MCF 10A (cell line): ENCODE measurements around the gene PSMD1. TPM values are rescaled to one million over a fixed set of nuclear protein-coding genes. Genes with fewer than 3 reads are reported as not detected.

ENCODE experiments used
- BruUV-seq: library from RNA; stranded (reverse); fragments of 400-500 nt; replicated peaks from 2 replicates; lab custom pipeline; 2021; lab: Mats Ljungman, UMichigan
- CTCF ChIA-PET: fragments of 300-600 bp; sonication (Branson Sonifier 250); formaldehyde crosslinking; extraction: SDS; loops from one replicate; lab custom pipeline; 2021; ENCODE audit warnings: antibody characterized with exemption, inconsistent platforms; lab: Yijun Ruan, JAX
- POLR2A ChIA-PET: fragments of 300-600, 350-650 bp; sonication (Branson Sonifier 250); formaldehyde crosslinking; extraction: SDS; loops from one replicate; lab custom pipeline; 2020; ENCODE audit warnings: antibody characterized with exemption, inconsistent platforms; lab: Yijun Ruan, JAX
- DNase-seq: peaks from one replicate; pipeline ENCODE4 v3.0.0-alpha.2; 2018; ENCODE audit not compliant: unreplicated experiment
- H3K27ac Mint-ChIP-seq: one replicate; pipeline ENCODE4 v1.8.0; 2022; ENCODE audit warnings: mild to moderate bottlenecking, low read depth, mixed read lengths; ENCODE audit not compliant: unreplicated experiment
- H3K27me3 Mint-ChIP-seq: one replicate; pipeline ENCODE4 v1.8.0; 2022; ENCODE audit warnings: mixed read lengths; ENCODE audit not compliant: insufficient read depth, unreplicated experiment
- H3K36me3 Mint-ChIP-seq: one replicate; pipeline ENCODE4 v1.8.0; 2022; ENCODE audit warnings: mild to moderate bottlenecking, moderate library complexity, mixed read lengths; ENCODE audit not compliant: insufficient read depth, unreplicated experiment
- H3K4me1 Mint-ChIP-seq: one replicate; pipeline ENCODE4 v1.8.0; 2022; ENCODE audit warnings: mixed read lengths; ENCODE audit not compliant: insufficient read depth, unreplicated experiment
- H3K4me3 Mint-ChIP-seq: one replicate; pipeline ENCODE4 v1.8.0; 2022; ENCODE audit warnings: mild to moderate bottlenecking, moderate library complexity, mixed read lengths; ENCODE audit not compliant: unreplicated experiment
- H3K9me3 Mint-ChIP-seq: one replicate; pipeline ENCODE4 v1.8.0; 2022; ENCODE audit warnings: mixed read lengths; ENCODE audit not compliant: unreplicated experiment
- CTCF ChIP-seq: fragments of 200-600 bp; IDR thresholded peaks from one replicate; pipeline ENCODE4 v1.8.0; 2022; ENCODE audit warnings: antibody characterized with exemption, mild to moderate bottlenecking; ENCODE audit not compliant: unreplicated experiment
- intact Hi-C: fragments of 100-400 bp; cut with micrococcal nuclease; formaldehyde crosslinking; loops from 2 replicates; pipeline ENCODE4 v1.14.1; 2022
- total RNA-seq: library from RNA; stranded (reverse); gene quantifications from 2 replicates; pipeline ENCODE4 v1.2.3, GENCODE V29; 2022

Gene PSMD1
- total RNA-seq, 1 experiment from 2014 or later, result 88.5 TPM

GRCh38 chr2:231028889-231029288 is 27.8 kb upstream of the PSMD1 start:
- Mint-ChIP-seq H3K36me3 (no peaks in the 10 kb centered on the region), H3K4me3 (no peak overlapping the region), H3K4me1 (no peaks in the 10 kb centered on the region), H3K27ac (no peak overlapping the region), H3K9me3 (no peaks in the 10 kb centered on the region), H3K27me3 (peaks cover 19% of the 10 kb centered on the region)
- no TSS peak for BruUV-seq
- DNase-seq, result no peak
- intact Hi-C loops, result no loop called here
- ChIA-PET CTCF (interaction anchor here (0.7 to 1.3 kb wide), 3 partner anchors 17 to 135 kb away, joined by 3 to 4 read pairs (median 3); no protein-coding TSS in a partner anchor), POLR2A (no interaction called here)
- TF ChIP-seq CTCF, result no peak

- BruUV-seq, result no TSS peak
- Mint-ChIP-seq H3K4me1 (no peaks in the 10 kb centered on the region), H3K4me3 (no peak overlapping the region), H3K27ac (no peak overlapping the region), H3K27me3 (peaks cover 20% of the 10 kb centered on the region), H3K36me3 (no peaks in the 10 kb centered on the region), H3K9me3 (no peaks in the 10 kb centered on the region)
- DNase-seq, result no peak
- no peak for TF ChIP-seq CTCF
- ChIA-PET CTCF (interaction anchor here (0.7 to 1.5 kb wide), 2 partner anchors 42 to 135 kb away, joined by 4 to 6 read pairs; no protein-coding TSS in a partner anchor), POLR2A (no interaction called here)
- intact Hi-C loops, result no loop called here
Observed at GRCh38 chr2:231029563-231029962, 27.1 kb upstream of the PSMD1 start.

GRCh38 chr2:231030725-231031124 is 25.9 kb upstream of the PSMD1 start:
- DNase-seq, result no peak
- Mint-ChIP-seq H3K4me3 (no peak overlapping the region), H3K27me3 (peaks cover 30% of the 10 kb centered on the region), H3K27ac (no peak overlapping the region), H3K4me1 (no peaks in the 10 kb centered on the region), H3K36me3 (no peaks in the 10 kb centered on the region), H3K9me3 (no peaks in the 10 kb centered on the region)
- intact Hi-C loops, result no loop called here
- TF ChIP-seq CTCF, result no peak
- CTCF ChIA-PET, result interaction anchor here (0.7 to 1.5 kb wide), 2 partner anchors 43 to 174 kb away, joined by 3 to 6 read pairs; no protein-coding TSS in a partner anchor
- POLR2A ChIA-PET, result no interaction called here
- BruUV-seq, result no TSS peak

DNA sequence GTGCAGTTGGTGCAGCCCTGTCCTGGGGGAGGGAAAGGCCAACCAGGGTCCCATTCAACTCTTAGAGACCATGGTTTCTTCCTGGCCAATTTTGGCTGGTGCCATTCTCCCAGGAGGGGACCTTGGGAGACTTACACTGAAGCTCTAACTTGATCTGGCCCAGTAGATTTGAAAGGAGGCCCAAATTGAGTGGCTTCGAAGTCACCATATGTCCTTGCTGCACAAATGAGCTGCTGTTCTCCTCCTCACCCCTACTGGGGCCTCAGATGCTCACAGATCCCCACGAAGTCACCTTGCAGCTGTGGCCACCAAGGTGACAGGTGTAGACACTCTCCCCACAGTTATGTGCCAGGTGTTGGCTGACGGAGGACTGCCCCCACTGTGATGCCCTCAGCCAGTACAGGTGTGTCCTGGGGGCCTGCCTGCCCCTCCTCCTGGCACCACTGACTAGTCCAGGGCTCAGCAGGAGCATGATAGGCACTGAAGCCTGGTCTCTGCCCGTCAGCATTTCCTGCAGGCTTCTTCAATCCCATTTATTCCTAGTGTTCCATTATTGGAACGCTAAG is 24.0 kb upstream of the PSMD1 start:
- no peak for DNase-seq
- intact Hi-C loops, result no loop called here
- CTCF ChIA-PET, result interaction anchor here (0.6 to 1.5 kb wide), 2 partner anchors 21 to 768 kb away, joined by 4 to 6 read pairs; no protein-coding TSS in a partner anchor
- POLR2A ChIA-PET, result no interaction called here
- H3K9me3 Mint-ChIP-seq, result no peaks in the 10 kb centered on the region
- no peaks in the 10 kb centered on the region for H3K4me1 Mint-ChIP-seq
- no peak overlapping the region for H3K27ac Mint-ChIP-seq
- no peak for TF ChIP-seq CTCF
- H3K36me3 Mint-ChIP-seq, result no peaks in the 10 kb centered on the region
- H3K27me3 Mint-ChIP-seq, result peaks cover 49% of the 10 kb centered on the region
- no TSS peak for BruUV-seq
- no peak overlapping the region for H3K4me3 Mint-ChIP-seq
